SH-SY5Y (cell line): Measurements from ENCODE around the gene PDE4D.

Experiments used
- GATA2 ChIP-seq: IDR thresholded peaks from 2 replicates; pipeline ENCODE4 v1.6.1; 2011; ENCODE audit warnings: mild to moderate bottlenecking, low read depth, low read length
- GATA3 ChIP-seq: IDR thresholded peaks from 2 replicates; pipeline ENCODE4 v1.6.1; 2011; ENCODE audit warnings: low read depth, mild to moderate bottlenecking, low read length, moderate library complexity

DNA sequence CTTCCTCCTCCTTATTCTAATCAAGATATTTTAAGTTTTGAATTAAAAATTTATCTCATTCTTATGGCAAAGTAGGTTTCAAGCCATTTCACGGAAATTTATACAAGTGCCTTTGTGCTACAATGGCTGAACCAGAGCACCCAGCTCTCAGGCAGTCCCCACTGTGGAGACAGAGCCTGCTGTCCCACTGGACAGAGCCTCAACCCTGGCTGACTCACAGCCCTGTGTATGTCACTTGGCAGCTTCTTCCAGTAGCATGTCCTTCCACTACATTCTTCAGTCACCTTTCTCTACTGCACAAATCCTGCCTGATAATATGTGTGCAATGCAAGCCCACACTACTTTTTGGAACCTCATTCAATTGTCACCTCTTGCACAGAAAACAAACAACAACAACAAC lies 253.1 kb downstream of the PDE4D start:
- TF ChIP-seq GATA2 (no peak), GATA3 (no peak)
